HFFc6 (cell line): ENCODE data around the gene KRTAP29-1. TPM values are rescaled to one million over a fixed set of nuclear protein-coding genes. Genes with fewer than 3 reads are reported as not detected.

ENCODE experiments used
- DNase-seq: peaks from one replicate; pipeline ENCODE4 v3.0.0-alpha.2; 2018
- H3K27ac Mint-ChIP-seq: 2 replicates; pipeline ENCODE4 v1.8.0; 2020; ENCODE audit warnings: mild to moderate bottlenecking, mixed read lengths
- H3K27me3 Mint-ChIP-seq: 2 replicates; pipeline ENCODE4 v1.8.0; 2021; ENCODE audit warnings: mild to moderate bottlenecking, moderate library complexity, mixed read lengths; ENCODE audit not compliant: insufficient read depth
- H3K36me3 Mint-ChIP-seq: 2 replicates; pipeline ENCODE4 v1.8.0; 2021; ENCODE audit warnings: low read depth, mixed read lengths
- H3K4me1 Mint-ChIP-seq: 2 replicates; pipeline ENCODE4 v1.8.0; 2020; ENCODE audit warnings: low read depth, mixed read lengths
- H3K4me3 Mint-ChIP-seq: 2 replicates; pipeline ENCODE4 v1.8.0; 2020; ENCODE audit warnings: mild to moderate bottlenecking, moderate library complexity, mixed read lengths
- H3K9me3 Mint-ChIP-seq: 2 replicates; pipeline ENCODE4 v1.8.0; 2020; ENCODE audit warnings: mild to moderate bottlenecking, mixed read lengths
- CTCF ChIP-seq: fragments of 200-600 bp; sonication (generic); IDR thresholded peaks from 2 replicates; pipeline ENCODE4 v1.5.0; 2021; ENCODE audit warnings: antibody characterized with exemption, mild to moderate bottlenecking
- total RNA-seq, 6 experiments: library from RNA; stranded (reverse); fragmentation: NEBNext Ultra II Directional; extraction: Animal tissue kit (Norgen Biotek cat#: 25700); gene quantifications; 2 replicates in 1 of 6; 3 replicates in 5 of 6; pipeline ENCODE4 v1.2.3, GENCODE V29; 2021

Gene KRTAP29-1
- total RNA-seq, 6 experiments from 2014 or later = not detected

GRCh38 chr17:41331606-41332005, 29.0 kb upstream of the KRTAP29-1 start:
- no peak overlapping the region for H3K4me3 Mint-ChIP-seq
- no peak for TF ChIP-seq CTCF

GRCh38 chr17:41329279-41329948, 26.8 kb upstream of the KRTAP29-1 start:
- Mint-ChIP-seq H3K36me3 (no peaks in the 10 kb centered on the region), H3K4me3 (no peak overlapping the region), H3K27ac (no peak overlapping the region), H3K4me1 (peaks cover 14% of the 10 kb centered on the region), H3K27me3 (no peaks in the 10 kb centered on the region; the same call in 1 of the 2 replicates), H3K9me3 (no peaks in the 10 kb centered on the region)
- peak; percentile 63 for DNase-seq
- peak; percentile 92 for TF ChIP-seq CTCF

More at GRCh38 chr17:41331606-41332005, 29.0 kb upstream of the KRTAP29-1 start:
- H3K27me3 Mint-ChIP-seq = no peaks in the 10 kb centered on the region; the same call in 1 of the 2 replicates
- H3K9me3 Mint-ChIP-seq = no peaks in the 10 kb centered on the region
- no peak overlapping the region; the same call in 1 of the 2 replicates for H3K27ac Mint-ChIP-seq
- no peak for DNase-seq
- H3K36me3 Mint-ChIP-seq = no peaks in the 10 kb centered on the region
- peaks cover 13% of the 10 kb centered on the region for H3K4me1 Mint-ChIP-seq

- no peak overlapping the region for H3K4me3 Mint-ChIP-seq
Measured at GRCh38 chr17:41328207-41328606, 25.6 kb upstream of the KRTAP29-1 start.

GRCh38 chr17:41327411-41328120, 24.9 kb upstream of the KRTAP29-1 start:
- H3K9me3 Mint-ChIP-seq = no peaks in the 10 kb centered on the region
- H3K4me3 Mint-ChIP-seq = no peak overlapping the region
- DNase-seq = no peak
- H3K27ac Mint-ChIP-seq = no peak overlapping the region
- no peaks in the 10 kb centered on the region; the same call in 1 of the 2 replicates for H3K27me3 Mint-ChIP-seq
- H3K36me3 Mint-ChIP-seq = no peaks in the 10 kb centered on the region
- TF ChIP-seq CTCF = no peak
- peaks cover 25% of the 10 kb centered on the region for H3K4me1 Mint-ChIP-seq

More at GRCh38 chr17:41328207-41328606, 25.6 kb upstream of the KRTAP29-1 start:
- Mint-ChIP-seq H3K36me3 (no peaks in the 10 kb centered on the region), H3K27me3 (no peaks in the 10 kb centered on the region; the same call in 1 of the 2 replicates), H3K4me1 (peaks cover 19% of the 10 kb centered on the region), H3K27ac (no peak overlapping the region), H3K9me3 (no peaks in the 10 kb centered on the region)
- DNase-seq = no peak
- no peak for TF ChIP-seq CTCF

- DNase-seq = no peak
- peaks cover 35% of the 10 kb centered on the region for H3K4me1 Mint-ChIP-seq
- H3K36me3 Mint-ChIP-seq = no peaks in the 10 kb centered on the region
- H3K27me3 Mint-ChIP-seq = no peaks in the 10 kb centered on the region; the same call in 1 of the 2 replicates
- no peak for TF ChIP-seq CTCF
- no peak overlapping the region for H3K27ac Mint-ChIP-seq
- H3K9me3 Mint-ChIP-seq = no peaks in the 10 kb centered on the region
- H3K4me3 Mint-ChIP-seq = no peak overlapping the region
Measured at GRCh38 chr17:41326173-41327145, 23.8 kb upstream of the KRTAP29-1 start.
